GM12878 (cell line): Measurements from ENCODE around the gene RAD51B. TPM values are rescaled to one million over a fixed set of nuclear protein-coding genes. Genes with fewer than 3 reads are reported as not detected.

Source experiments
- ATAC-seq: fragments of 200-7000 bp; cut with Tn5 transposase; 3 replicates; pipeline ENCODE4 v1.9.1; 2020; ENCODE audit warnings: mild to moderate bottlenecking, moderate library complexity
- BruUV-seq: library from RNA; stranded (reverse); fragments of 400-500 nt; replicated peaks from 2 replicates; lab custom pipeline; 2021; lab: Mats Ljungman, UMichigan
- CTCF ChIA-PET: fragments of 300-600 bp; sonication (Branson Sonifier 250); formaldehyde crosslinking; extraction: SDS; loops from one replicate; lab custom pipeline; 2021; ENCODE audit warnings: inconsistent platforms; lab: Yijun Ruan, JAX
- POLR2A ChIA-PET: fragments of 350-600 bp; formaldehyde crosslinking; extraction: SDS; loops from one replicate; lab custom pipeline; 2021; ENCODE audit warnings: inconsistent platforms; lab: Charles Lee
- RAD21 ChIA-PET: fragments of 300-600 bp; sonication (Branson Sonifier 250); formaldehyde crosslinking; loops from one replicate; lab custom pipeline; 2023; ENCODE audit warnings: antibody characterized with exemption; ENCODE audit not compliant: unreplicated experiment; lab: Charles Lee
- SMC1A ChIA-PET: fragments of 300-600 bp; sonication (Branson Sonifier 250); formaldehyde crosslinking; loops from one replicate; lab custom pipeline; 2023; ENCODE audit not compliant: unreplicated experiment, uncharacterized antibody; lab: Charles Lee
- DNase-seq: peaks from one replicate; pipeline ENCODE4 v3.0.0-alpha.2; 2011; ENCODE audit warnings: low read depth, low spot score
- FAIRE-seq: peaks from 3 replicates; lab custom pipeline; 2011; peaks lifted over from hg19 to GRCh38; lab: Jason Lieb, UNC
- H2AFZ ChIP-seq: 2 replicates; pipeline ENCODE4 v1.6.0; 2011; ENCODE audit warnings: low read depth, low read length, control low read depth; ENCODE audit not compliant: control insufficient read depth
- H3K27ac ChIP-seq: 2 replicates; pipeline ENCODE4 v1.5.1; 2011; ENCODE audit warnings: control low read depth; ENCODE audit not compliant: control insufficient read depth, insufficient read depth
- H3K27me3 ChIP-seq, 2 experiments: replicated peaks in 1 of 2; 2 replicates each; pipeline versions ENCODE4 v1.6.0 to v1.6.1; 2011; ENCODE audit warnings: low read length in 1 of 2; ENCODE audit not compliant: control insufficient read depth in 2 of 2, insufficient read depth in 2 of 2
- H3K36me3 ChIP-seq, 2 experiments: 2 replicates each; pipeline ENCODE4 v1.5.1; 2011; ENCODE audit warnings: low read length in 1 of 2; ENCODE audit not compliant: control insufficient read depth in 2 of 2, insufficient read depth in 2 of 2
- H3K4me1 ChIP-seq: 2 replicates; pipeline ENCODE4 v1.6.1; 2011; ENCODE audit warnings: mild to moderate bottlenecking, low read length, moderate library complexity, mixed read lengths; ENCODE audit not compliant: control insufficient read depth, insufficient read depth
- H3K4me2 ChIP-seq: 2 replicates; pipeline ENCODE4 v1.6.0; 2011; ENCODE audit warnings: control low read depth; ENCODE audit not compliant: control insufficient read depth, insufficient read depth
- H3K4me3 ChIP-seq: fragments of 200-600 bp; sonication (generic); 2 replicates; pipeline ENCODE4 v1.5.1; 2016
- H3K79me2 ChIP-seq: 2 replicates; pipeline ENCODE4 v1.6.0; 2011; ENCODE audit warnings: low read length; ENCODE audit not compliant: control insufficient read depth, insufficient read depth
- H3K9ac ChIP-seq: 2 replicates; pipeline ENCODE4 v1.8.0; 2011; ENCODE audit warnings: low read length, control low read depth, mixed read lengths; ENCODE audit not compliant: control insufficient read depth, insufficient read depth
- H3K9me3 ChIP-seq: replicated peaks from 3 replicates; pipeline ENCODE4 v1.5.1; 2011; ENCODE audit warnings: mild to moderate bottlenecking, low read length; ENCODE audit not compliant: control insufficient read depth, insufficient read depth
- H4K20me1 ChIP-seq: 2 replicates; pipeline ENCODE4 v1.6.0; 2011; ENCODE audit not compliant: control insufficient read depth, insufficient read depth
- ATF2 ChIP-seq: IDR thresholded peaks from 2 replicates; pipeline ENCODE4 v1.6.1; 2012; ENCODE audit warnings: low read length, inconsistent platforms
- E2F8 ChIP-seq: fragments of 450-650 bp; IDR thresholded peaks from 2 replicates; pipeline ENCODE4 v1.6.1; 2018; ENCODE audit warnings: mild to moderate bottlenecking, low read depth, moderate library complexity; ENCODE audit not compliant: partially characterized antibody
- JUNB ChIP-seq: IDR thresholded peaks from 2 replicates; pipeline ENCODE4 v1.6.1; 2016; ENCODE audit warnings: antibody characterized with exemption, mild to moderate bottlenecking
- LARP7 ChIP-seq: fragments of 450-650 bp; IDR thresholded peaks from 2 replicates; pipeline ENCODE4 v1.6.1; 2017; ENCODE audit warnings: mild to moderate bottlenecking
- MYB ChIP-seq: fragments of 150-350 bp; IDR thresholded peaks from 2 replicates; pipeline ENCODE4 v1.6.1; 2014; ENCODE audit warnings: mild to moderate bottlenecking, low read depth, low read length, borderline replicate concordance
- PAX5 ChIP-seq: IDR thresholded peaks from 2 replicates; pipeline ENCODE4 v1.6.1; 2011; ENCODE audit warnings: low read depth, low read length, borderline replicate concordance
- WGBS: methylation state at CpG from one replicate; pipeline ENCODE4 v1.1.6; 2016; ENCODE audit warnings: low lambda C conversion rate; ENCODE audit not compliant: insufficient replicate concordance, insufficient coverage; ENCODE audit errors: missing lambda C conversion rate; 5-methylcytosine and 5-hydroxymethylcytosine counted together
- in situ Hi-C: fragments of 300-500 bp; cut with MboI; formaldehyde crosslinking; loops from 9 replicates; pipeline ENCODE4 v1.14.3; 2018; ENCODE audit warnings: mixed read lengths
- intact Hi-C: fragments of 100-400 bp; cut with micrococcal nuclease; formaldehyde crosslinking; loops from one replicate; pipeline ENCODE4 v1.14.2; 2022; ENCODE audit not compliant: unreplicated experiment
- polyA plus RNA-seq, 11 experiments: library from polyadenylated mRNA; depleted of rRNA in 4 of 11; unstranded in 6 of 11; stranded (reverse) in 5 of 11; fragments of >200 nt; fragmentation: Nextera tagmentation in 4 of 11; fragmentation: Illumina TruSeq in 1 of 11; extraction: Ambion mirVana in 4 of 11; extraction: Trizol in 1 of 11; gene quantifications; 1 replicate in 1 of 11; 2 replicates in 10 of 11; pipeline versions ENCODE4 v1.2.1 to v1.2.3, GENCODE V29; 2011 to 2016; ENCODE audit warnings: inconsistent platforms in 2 of 11, missing spikeins in 2 of 11, low read depth in 1 of 11
- total RNA-seq, 4 experiments: library from RNA; depleted of rRNA in 3 of 4; stranded (reverse); fragments of >200 nt in 3 of 4; fragmentation: Illumina TruSeq in 1 of 4; extraction: Trizol in 1 of 4; gene quantifications; 2 replicates each; pipeline versions ENCODE4 v1.2.1 to v1.2.3, GENCODE V29; 2013 to 2021

RAD51B gene
- total and polyA plus RNA-seq, 10 of the 15 experiments (the other 5 are each of a cell fraction or from before 2014, with no cell fraction given), result 9.8 to 26.8 (median 21.3) TPM

GRCh38 chr14:67814821-67815220 lies 4.8 kb upstream of the RAD51B start:
- Histone ChIP-seq H3K9ac (peak overlapping the region; percentile 81), H3K4me2 (peak overlapping the region; percentile 51), H3K9me3 (no peaks in the 10 kb centered on the region), H3K4me3 (peak overlapping the region; percentile 99), H3K36me3 (peaks cover 0 to 5% of the 10 kb centered on the region in 2 experiments; a peak in 1 of 4 replicates), H3K27me3 (no peaks in the 10 kb centered on the region), H4K20me1 (no peaks in the 10 kb centered on the region), H2AFZ (no peak overlapping the region), H3K4me1 (peaks cover 12% of the 10 kb centered on the region), H3K27ac (peak overlapping the region; percentile 12; the same call in 1 of the 2 replicates), H3K79me2 (peaks cover 33% of the 10 kb centered on the region)
- TF ChIP-seq PAX5 (no peak), JUNB (no peak), LARP7 (no peak), MYB (no peak), ATF2 (no peak), E2F8 (no peak)
- ChIA-PET POLR2A (no interaction called here), CTCF (interaction anchor here (1.9 kb wide), 1 partner anchor 110 kb away, joined by 5 read pairs; no protein-coding TSS in a partner anchor), RAD21 (no interaction called here), SMC1A (no interaction called here)
- no peak for FAIRE-seq
- in situ Hi-C loops, result no loop called here
- TSS peak; percentile 58 for BruUV-seq
- ATAC-seq, result no peak
- 43% methylated on average over 2 of the region's 2 CpGs for WGBS
- no peak for DNase-seq
- intact Hi-C loops, result no loop called here
